A673 (cell line): Measurements from ENCODE around the gene TSPEAR.

Experiments
- CTCF ChIP-seq: fragments of 300-800, 200-600 bp; sonication (generic); conservative IDR thresholded peaks from 2 replicates; pipeline ENCODE4 v1.5.1; 2017; ENCODE audit warnings: low read depth, mild to moderate bottlenecking, antibody characterized with exemption, low read length, moderate library complexity, mixed read lengths
- EZH2 ChIP-seq: fragments of 200-600 bp; sonication (generic); IDR thresholded peaks from 2 replicates; pipeline ENCODE4 v1.6.1; 2017; ENCODE audit warnings: borderline replicate concordance, low read depth, mild to moderate bottlenecking, mixed read lengths, antibody characterized with exemption, low read length; ENCODE audit not compliant: poor library complexity, severe bottlenecking

GRCh38 chr21:44478124-44478800 lies 233.1 kb downstream of the TSPEAR start:
- TF ChIP-seq EZH2 (no peak), CTCF (no peak)
